BLaER1 (cell line): ENCODE data around the gene ST6GALNAC2.
"Not testable (repeated sequence)": the region's sequence is repeated elsewhere in the genome, so short reads cannot be mapped to it uniquely, and the experiment has no call there.

Experiments used
- H3K27ac ChIP-seq: shearing (Covaris generic); formaldehyde crosslinking; 2 replicates; pipeline ENCODE4 v1.8.1; 2022
- H3K27me3 ChIP-seq: shearing (Covaris generic); formaldehyde crosslinking; 2 replicates; pipeline ENCODE4 v1.8.1; 2022
- H3K36me3 ChIP-seq: shearing (Covaris generic); formaldehyde crosslinking; 2 replicates; pipeline ENCODE4 v1.8.1; 2022
- H3K4me1 ChIP-seq: shearing (Covaris generic); formaldehyde crosslinking; 2 replicates; pipeline ENCODE4 v1.8.1; 2022
- H3K4me2 ChIP-seq: shearing (Covaris generic); formaldehyde crosslinking; 2 replicates; pipeline ENCODE4 v1.8.1; 2022
- H3K4me3 ChIP-seq: shearing (Covaris generic); formaldehyde crosslinking; 2 replicates; pipeline ENCODE4 v1.8.1; 2022
- H3K9ac ChIP-seq: shearing (Covaris generic); formaldehyde crosslinking; 2 replicates; pipeline ENCODE4 v1.8.1; 2022
- H3K9me3 ChIP-seq: shearing (Covaris generic); formaldehyde crosslinking; 2 replicates; pipeline ENCODE4 v1.8.1; 2022
- H4K20me1 ChIP-seq: shearing (Covaris generic); formaldehyde crosslinking; 2 replicates; pipeline ENCODE4 v1.8.1; 2022
- Cebpa-rat ChIP-seq: shearing (Covaris generic); IDR thresholded peaks from 2 replicates; pipeline ENCODE4 v1.8.1; 2022

ST6GALNAC2 gene

GRCh38 chr17:76534831-76535732 lies 50.6 kb downstream of the ST6GALNAC2 start:
- Histone ChIP-seq H3K27me3 (peaks cover 45% of the 10 kb centered on the region), H3K9ac (peak overlapping the region; percentile 65; the same call in 1 of the 2 replicates), H3K36me3 (no peaks in the 10 kb centered on the region), H3K27ac (peak overlapping the region; percentile 69), H4K20me1 (no peaks in the 10 kb centered on the region), H3K4me1 (peaks cover 75% of the 10 kb centered on the region), H3K4me3 (no peak overlapping the region), H3K9me3 (no peaks in the 10 kb centered on the region), H3K4me2 (peak overlapping the region; percentile 98)
- TF ChIP-seq Cebpa-rat = no peak

GRCh38 chr17:76533640-76534359 lies 51.9 kb downstream of the ST6GALNAC2 start:
- Histone ChIP-seq H3K4me1 (peaks cover 75% of the 10 kb centered on the region), H3K27me3 (peaks cover 33% of the 10 kb centered on the region)
- H3K9ac ChIP-seq, H3K36me3 ChIP-seq, H3K27ac ChIP-seq, H3K4me3 ChIP-seq, H4K20me1 ChIP-seq, H3K4me2 ChIP-seq, H3K9me3 ChIP-seq: not testable (repeated sequence)

GRCh38 chr17:76532072-76532651 lies 53.5 kb downstream of the ST6GALNAC2 start:
- Histone ChIP-seq H4K20me1 (no peaks in the 10 kb centered on the region), H3K4me3 (no peak overlapping the region), H3K4me2 (no peak overlapping the region), H3K36me3 (no peaks in the 10 kb centered on the region), H3K4me1 (peaks cover 77% of the 10 kb centered on the region), H3K9me3 (no peaks in the 10 kb centered on the region), H3K27me3 (peaks cover 17% of the 10 kb centered on the region), H3K9ac (no peak overlapping the region), H3K27ac (no peak overlapping the region)
- no peak for TF ChIP-seq Cebpa-rat

GRCh38 chr17:76531486-76532038 lies 54.1 kb downstream of the ST6GALNAC2 start:
- H3K27ac ChIP-seq = peak overlapping the region; percentile 85
- H3K4me1 ChIP-seq = peaks cover 77% of the 10 kb centered on the region

GRCh38 chr17:76530811-76531485 lies 54.7 kb downstream of the ST6GALNAC2 start:
- Histone ChIP-seq H3K9ac (peak overlapping the region; percentile 63; the same call in 1 of the 2 replicates), H3K9me3 (no peaks in the 10 kb centered on the region), H3K4me2 (peak overlapping the region; percentile 95), H3K27ac (peak overlapping the region; percentile 85), H4K20me1 (no peaks in the 10 kb centered on the region), H3K27me3 (peaks cover 5% of the 10 kb centered on the region), H3K36me3 (no peaks in the 10 kb centered on the region), H3K4me3 (no peak overlapping the region), H3K4me1 (peaks cover 77% of the 10 kb centered on the region)
- no peak for TF ChIP-seq Cebpa-rat

More at GRCh38 chr17:76531486-76532038, 54.1 kb downstream of the ST6GALNAC2 start:
- Histone ChIP-seq H3K9me3 (no peaks in the 10 kb centered on the region), H3K4me2 (peak overlapping the region; percentile 95), H3K27me3 (peaks cover 11% of the 10 kb centered on the region), H3K4me3 (no peak overlapping the region), H3K9ac (no peak overlapping the region), H4K20me1 (no peaks in the 10 kb centered on the region), H3K36me3 (no peaks in the 10 kb centered on the region)
- no peak for TF ChIP-seq Cebpa-rat

GRCh38 chr17:76530095-76530723 lies 55.5 kb downstream of the ST6GALNAC2 start:
- Histone ChIP-seq H4K20me1 (no peaks in the 10 kb centered on the region), H3K9me3 (no peaks in the 10 kb centered on the region), H3K27ac (peak overlapping the region; percentile 85), H3K4me1 (peaks cover 77% of the 10 kb centered on the region), H3K9ac (peak overlapping the region; percentile 63), H3K36me3 (no peaks in the 10 kb centered on the region), H3K4me2 (peak overlapping the region; percentile 95), H3K27me3 (no peaks in the 10 kb centered on the region), H3K4me3 (peak overlapping the region; percentile 33; the same call in 1 of the 2 replicates)
- no peak for TF ChIP-seq Cebpa-rat

- TF ChIP-seq Cebpa-rat = no peak
- H3K9me3 ChIP-seq = no peaks in the 10 kb centered on the region
- no peaks in the 10 kb centered on the region for H3K27me3 ChIP-seq
- peak overlapping the region; percentile 63 for H3K9ac ChIP-seq
- peak overlapping the region; percentile 33; the same call in 1 of the 2 replicates for H3K4me3 ChIP-seq
- no peaks in the 10 kb centered on the region for H4K20me1 ChIP-seq
- peak overlapping the region; percentile 95 for H3K4me2 ChIP-seq
- peak overlapping the region; percentile 85 for H3K27ac ChIP-seq
- H3K36me3 ChIP-seq = no peaks in the 10 kb centered on the region
- H3K4me1 ChIP-seq = peaks cover 77% of the 10 kb centered on the region
Measured at GRCh38 chr17:76529224-76530094, 56.2 kb downstream of the ST6GALNAC2 start.
